NCI-H345 (cell line): ENCODE data around the gene FANCD2OS.
"Not testable (repeated sequence)": the region's sequence is repeated elsewhere in the genome, so short reads cannot be mapped to it uniquely, and the experiment has no call there.

ENCODE experiments used
- DNase-seq: peaks from one replicate; lab custom pipeline; 2025; lab: John Stamatoyannopoulos, UW

FANCD2OS gene

DNA sequence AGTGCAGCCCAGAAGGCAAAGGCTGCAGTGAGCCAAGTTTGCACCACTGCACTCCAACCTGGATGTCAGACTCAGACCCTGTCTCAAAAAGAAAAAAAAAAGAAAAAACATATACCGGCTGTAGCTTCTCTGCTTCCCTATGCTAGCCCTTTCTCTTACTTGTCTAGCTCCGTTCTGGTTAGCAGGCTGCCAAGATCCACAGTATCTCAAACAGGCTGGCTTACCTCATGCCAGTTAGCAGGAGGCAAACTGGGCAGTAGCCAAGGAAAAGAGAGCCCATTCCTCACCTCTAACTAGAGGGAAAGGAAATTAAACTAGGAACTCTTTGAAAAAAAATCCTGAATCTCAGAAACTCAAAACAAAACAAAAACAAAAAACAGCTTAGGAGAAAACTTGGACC is 16.7 kb downstream of the FANCD2OS start:
- not testable (repeated sequence) for DNase-seq

GRCh38 chr3:10090774-10091173 is 17.3 kb downstream of the FANCD2OS start:
- DNase-seq, result not testable (repeated sequence)

- DNase-seq, result no peak
Observed at GRCh38 chr3:10090179-10090578, 17.9 kb downstream of the FANCD2OS start.

GRCh38 chr3:10088256-10088655 is 19.8 kb downstream of the FANCD2OS start:
- no peak for DNase-seq

- no peak for DNase-seq
Observed at GRCh38 chr3:10085738-10086137, 22.3 kb downstream of the FANCD2OS start.

DNA sequence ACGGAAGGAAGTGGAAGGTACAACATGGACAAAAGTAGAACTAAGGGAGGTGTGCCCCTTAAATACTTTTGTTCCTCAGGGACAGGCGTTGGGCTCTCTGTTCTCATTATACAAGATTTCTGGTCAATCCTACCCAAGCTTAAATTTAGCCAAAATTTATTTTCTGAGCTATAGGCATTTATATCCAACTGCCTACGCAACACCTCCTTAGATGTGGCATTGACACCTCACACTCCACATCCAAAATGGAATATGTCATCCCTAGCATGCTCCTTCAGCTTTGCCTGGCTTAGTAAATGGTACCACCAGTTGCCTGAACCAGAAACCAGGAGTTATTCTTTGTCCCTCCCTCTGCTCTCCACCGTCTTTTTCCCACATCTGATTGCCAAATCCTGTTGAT is 26.2 kb downstream of the FANCD2OS start:
- no peak for DNase-seq

GRCh38 chr3:10074666-10075065 is 33.4 kb downstream of the FANCD2OS start:
- DNase-seq, result no peak

- DNase-seq, result not testable (repeated sequence)
Observed at GRCh38 chr3:10070077-10070476, 38.0 kb downstream of the FANCD2OS start.

- DNase-seq, result no peak
Observed at GRCh38 chr3:10055097-10055496, 53.0 kb downstream of the FANCD2OS start.
